Ovary (tissue), 3 donors: Measurements from ENCODE around the gene ZNF236.

Experiments used
- CTCF ChIP-seq, 3 donors: fragments of 450-650 bp in 2 of 3; fragments of 200-600 bp in 1 of 3; IDR thresholded peaks; one replicate each; pipeline versions ENCODE4 v1.5.1 to v1.8.0; 2016 to 2022; ENCODE audit warnings: antibody characterized with exemption in 3 of 3, mild to moderate bottlenecking in 1 of 3
- EP300 ChIP-seq: sonication (generic); formaldehyde crosslinking; IDR thresholded peaks from one replicate; pipeline ENCODE4 v1.6.1; 2017; ENCODE audit warnings: antibody characterized with exemption
- donor health status: DM: no; HTN: no; CAD: no.

- no peak for TF ChIP-seq CTCF (IDR thresholded peaks at IDR 0.05)
- TF ChIP-seq EP300, result no peak
These were observed 4.3 kb upstream of the ZNF236 start for GRCh38 chr18:76817888-76818611.
